Left ventricle myocardium inferior (tissue), 1 donor: ENCODE results near the gene CLEC5A. TPM values are rescaled to one million over a fixed set of nuclear protein-coding genes. Genes with fewer than 3 reads are reported as not detected.

Source experiments
- DNase-seq: peaks from one replicate; pipeline ENCODE4 v3.0.0-alpha.2; 2020
- H3K27ac ChIP-seq: fragments of 200-600 bp; replicated peaks from 2 replicates; pipeline ENCODE4 v1.8.0; 2021
- H3K27me3 ChIP-seq: fragments of 200-600 bp; 2 replicates; pipeline ENCODE4 v1.8.0; 2021; ENCODE audit warnings: low read depth
- H3K36me3 ChIP-seq: fragments of 200-600 bp; 2 replicates; pipeline ENCODE4 v1.8.0; 2021
- H3K4me1 ChIP-seq: fragments of 200-600 bp; 2 replicates; pipeline ENCODE4 v1.8.0; 2021
- H3K4me3 ChIP-seq: fragments of 200-600 bp; 2 replicates; pipeline ENCODE4 v1.8.0; 2021; ENCODE audit warnings: mild to moderate bottlenecking, moderate library complexity
- H3K9me3 ChIP-seq: fragments of 200-600 bp; replicated peaks from 2 replicates; pipeline ENCODE4 v1.8.0; 2021
- CTCF ChIP-seq: fragments of 200-600 bp; IDR thresholded peaks from 2 replicates; pipeline ENCODE4 v1.8.0; 2021; ENCODE audit warnings: antibody characterized with exemption, mild to moderate bottlenecking, borderline replicate concordance
- intact Hi-C: fragments of 100-400 bp; cut with micrococcal nuclease; formaldehyde crosslinking; loops from one replicate; pipeline ENCODE4 v1.11.0; 2022
- total RNA-seq: library from RNA; stranded (reverse); fragmentation: NEBNext Ultra II Directional; extraction: Animal tissue kit (Norgen Biotek cat#: 25700); gene quantifications from one replicate; pipeline ENCODE4 v1.2.1, GENCODE V29; 2021
- donor health status: DM: no; HTN: yes; CAD: no; lungs with severe emphysema.

Gene CLEC5A
- total RNA-seq, 1 donor from 2014 or later = 0.47 TPM

DNA sequence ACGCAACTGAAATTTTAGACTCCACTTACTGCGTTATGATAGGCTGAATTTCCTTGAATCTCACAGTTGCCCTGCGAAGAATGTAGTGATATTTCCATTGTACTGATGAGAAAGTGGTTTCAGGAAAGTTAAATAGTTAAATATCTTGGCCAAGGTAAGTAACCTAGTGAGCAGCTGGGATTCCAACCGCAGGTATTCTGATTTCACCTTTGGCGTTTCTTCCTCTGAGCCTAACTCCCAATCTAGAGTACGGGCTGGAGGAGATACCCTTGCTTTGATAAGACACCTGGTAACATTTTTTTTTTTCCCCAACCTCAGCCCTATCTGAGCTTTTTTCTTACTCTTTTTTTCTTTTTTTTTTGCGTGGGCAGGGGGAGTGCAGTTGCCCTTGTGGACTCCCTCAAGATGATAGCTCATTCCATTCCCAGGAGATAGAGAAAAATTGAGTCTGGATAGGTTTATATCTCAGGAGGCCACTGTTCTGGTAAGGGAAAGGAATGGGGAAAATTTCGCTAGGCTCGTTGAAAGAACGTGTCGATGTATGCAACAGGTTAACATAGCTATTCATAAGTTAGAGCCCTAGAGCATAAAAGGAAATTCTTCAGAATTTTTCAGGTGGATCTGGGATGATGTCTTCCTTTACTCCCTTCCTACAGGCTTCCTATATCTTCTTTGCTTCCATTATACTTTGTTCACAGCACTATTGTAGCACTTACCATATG, 29.9 kb upstream of the CLEC5A start:
- DNase-seq = no peak
- peaks cover 6% of the 10 kb centered on the region for H3K27me3 ChIP-seq
- intact Hi-C loops = no loop called here
- H3K27ac ChIP-seq = no peak overlapping the region
- H3K4me3 ChIP-seq = no peak overlapping the region
- peaks cover 5% of the 10 kb centered on the region for H3K4me1 ChIP-seq
- H3K36me3 ChIP-seq = no peaks in the 10 kb centered on the region
- peak; percentile 6 for TF ChIP-seq CTCF
- H3K9me3 ChIP-seq = peaks cover 4% of the 10 kb centered on the region

GRCh38 chr7:141975806-141976523, 29.2 kb upstream of the CLEC5A start:
- Histone ChIP-seq H3K27ac (no peak overlapping the region), H3K9me3 (no peaks in the 10 kb centered on the region), H3K4me3 (peak overlapping the region; percentile 41), H3K4me1 (peaks cover 5% of the 10 kb centered on the region), H3K27me3 (peaks cover 6% of the 10 kb centered on the region), H3K36me3 (no peaks in the 10 kb centered on the region)
- DNase-seq = peak; percentile 57
- TF ChIP-seq CTCF = peak; percentile 74
- intact Hi-C loops = no loop called here

- intact Hi-C loops = no loop called here
- Histone ChIP-seq H3K9me3 (no peaks in the 10 kb centered on the region), H3K36me3 (no peaks in the 10 kb centered on the region), H3K4me3 (no peak overlapping the region), H3K27ac (no peak overlapping the region), H3K4me1 (peaks cover 5% of the 10 kb centered on the region), H3K27me3 (peaks cover 6% of the 10 kb centered on the region)
- no peak for DNase-seq
- TF ChIP-seq CTCF = no peak
Observed at GRCh38 chr7:141974831-141975230, 28.1 kb upstream of the CLEC5A start.

GRCh38 chr7:141973673-141974072, 26.9 kb upstream of the CLEC5A start, which contains the start of gene TAS2R38:
TSS of gene TAS2R38 (minus strand) at chr7:141973773. CDS start at chr7:141973689, 84 bp downstream.
- no peak within 1 kb of the TSS for H3K4me3 ChIP-seq
- peaks cover 5% of the 10 kb centered on the region for H3K4me1 ChIP-seq
- intact Hi-C loops = no loop called here
- H3K27me3 ChIP-seq = peaks cover 6% of the 10 kb centered on the region
- H3K9me3 ChIP-seq = no peaks in the 10 kb centered on the region
- H3K36me3 ChIP-seq = no peaks in the 10 kb centered on the region
- TF ChIP-seq CTCF = no peak
- DNase-seq = no peak
- no peak within 1 kb of the TSS for H3K27ac ChIP-seq

GRCh38 chr7:141960687-141961422, 14.1 kb upstream of the CLEC5A start:
- TF ChIP-seq CTCF = no peak
- no peaks in the 10 kb centered on the region for H3K36me3 ChIP-seq

More at GRCh38 chr7:141960687-141961422, 14.1 kb upstream of the CLEC5A start:
- Histone ChIP-seq H3K4me3 (no peak overlapping the region), H3K4me1 (no peaks in the 10 kb centered on the region), H3K27me3 (no peaks in the 10 kb centered on the region), H3K9me3 (peaks cover 16% of the 10 kb centered on the region), H3K27ac (no peak overlapping the region)
- intact Hi-C loops = no loop called here
- no peak for DNase-seq
